HCT116 (cell line): Measurements from ENCODE around the gene SMAP2.

Experiments
- ATF3 ChIP-seq: IDR thresholded peaks from 2 replicates; pipeline ENCODE4 v1.6.1; 2012
- POLR2AphosphoS5 ChIP-seq: IDR thresholded peaks from 2 replicates; pipeline ENCODE4 v1.6.1; 2011; ENCODE audit warnings: mild to moderate bottlenecking, low read depth, low read length, moderate library complexity

DNA sequence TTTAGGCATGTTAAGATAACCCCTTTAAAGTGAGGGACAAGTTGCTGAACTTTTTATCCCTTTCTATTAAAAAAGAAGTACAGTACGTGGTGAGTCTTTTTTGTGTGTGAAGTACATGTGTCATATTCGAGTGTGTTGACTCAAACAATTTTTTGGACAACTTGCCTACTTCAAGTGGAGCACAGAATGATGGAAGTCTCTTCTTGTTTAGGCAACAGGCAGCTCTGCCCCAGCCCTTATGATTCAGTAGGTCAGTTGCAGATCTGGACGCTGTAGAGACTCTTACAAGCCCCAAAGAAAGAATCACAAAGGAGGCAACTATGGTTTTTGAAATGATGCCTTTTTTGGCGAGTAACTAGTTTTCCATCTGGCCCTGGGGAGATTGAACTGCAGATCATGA lies 62.3 kb downstream of the SMAP2 start:
- no peak for TF ChIP-seq ATF3
- no peak for TF ChIP-seq POLR2AphosphoS5
